ENCODE data around the gene C22orf23. TPM values are rescaled to one million over a fixed set of nuclear protein-coding genes. Genes with fewer than 3 reads are reported as not detected.
A peak's percentile ranks its signal among the peaks of the same experiment; 100 is the strongest.
"Not testable (repeated sequence)": the region's sequence is repeated elsewhere in the genome, so short reads cannot be mapped to it uniquely, and the experiment has no call there.

Gene C22orf23
- total RNA-seq, 2 experiments from 2014 or later, result 0.40 to 0.41 TPM

GRCh38 chr22:37951305-37951704 lies 2.1 kb downstream of the C22orf23 start:
- DNase-seq, result no peak
- no peaks in the 10 kb centered on the region for H3K36me3 Mint-ChIP-seq
- peaks cover 18% of the 10 kb centered on the region for H3K4me1 Mint-ChIP-seq
- peaks cover 16% of the 10 kb centered on the region for H3K27me3 Mint-ChIP-seq
- H3K9me3 Mint-ChIP-seq, result no peaks in the 10 kb centered on the region
- H3K4me3 Mint-ChIP-seq, result no peak overlapping the region
- H3K27ac Mint-ChIP-seq, result no peak overlapping the region

- H3K4me1 Mint-ChIP-seq, DNase-seq, H3K4me3 Mint-ChIP-seq, H3K36me3 Mint-ChIP-seq, H3K27me3 Mint-ChIP-seq, H3K9me3 Mint-ChIP-seq, H3K27ac Mint-ChIP-seq: not testable (repeated sequence)
Measured at GRCh38 chr22:37947142-37947795, 6.1 kb downstream of the C22orf23 start.

- not testable (repeated sequence) for H3K4me1 Mint-ChIP-seq, H3K27ac Mint-ChIP-seq, H3K9me3 Mint-ChIP-seq, H3K36me3 Mint-ChIP-seq, DNase-seq, H3K4me3 Mint-ChIP-seq, H3K27me3 Mint-ChIP-seq
Measured at GRCh38 chr22:37944423-37944822, 9.0 kb downstream of the C22orf23 start.

- DNase-seq, result no peak
- Mint-ChIP-seq H3K27me3 (no peaks in the 10 kb centered on the region), H3K4me1 (no peaks in the 10 kb centered on the region), H3K36me3 (peaks cover 3% of the 10 kb centered on the region), H3K4me3 (no peak overlapping the region), H3K9me3 (no peaks in the 10 kb centered on the region), H3K27ac (no peak overlapping the region)
Measured at GRCh38 chr22:37943825-37944198, 9.6 kb downstream of the C22orf23 start.

GRCh38 chr22:37943136-37943824 lies 10.1 kb downstream of the C22orf23 start:
- H3K36me3 Mint-ChIP-seq, result peaks cover 3% of the 10 kb centered on the region
- no peak overlapping the region for H3K27ac Mint-ChIP-seq

GRCh38 chr22:37942133-37942532 lies 11.3 kb downstream of the C22orf23 start:
- Mint-ChIP-seq H3K4me1 (no peaks in the 10 kb centered on the region), H3K36me3 (peaks cover 3% of the 10 kb centered on the region), H3K4me3 (no peak overlapping the region), H3K9me3 (no peaks in the 10 kb centered on the region), H3K27ac (no peak overlapping the region), H3K27me3 (no peaks in the 10 kb centered on the region)
- DNase-seq, result no peak

More at GRCh38 chr22:37943136-37943824, 10.1 kb downstream of the C22orf23 start:
- DNase-seq, result no peak
- Mint-ChIP-seq H3K9me3 (no peaks in the 10 kb centered on the region), H3K4me3 (no peak overlapping the region), H3K4me1 (no peaks in the 10 kb centered on the region), H3K27me3 (no peaks in the 10 kb centered on the region)

GRCh38 chr22:37940698-37941376 lies 12.6 kb downstream of the C22orf23 start:
- H3K4me1 Mint-ChIP-seq, result no peaks in the 10 kb centered on the region
- no peaks in the 10 kb centered on the region for H3K9me3 Mint-ChIP-seq
- H3K4me3 Mint-ChIP-seq, result no peak overlapping the region
- DNase-seq, result no peak
- H3K27ac Mint-ChIP-seq, result no peak overlapping the region
- H3K27me3 Mint-ChIP-seq, result no peaks in the 10 kb centered on the region
- H3K36me3 Mint-ChIP-seq, result peaks cover 3% of the 10 kb centered on the region

GRCh38 chr22:37933711-37934376 lies 19.6 kb downstream of the C22orf23 start:
- H3K27ac Mint-ChIP-seq, result no peak overlapping the region

GRCh38 chr22:37932821-37933578 lies 20.4 kb downstream of the C22orf23 start:
- H3K27me3 Mint-ChIP-seq, result no peaks in the 10 kb centered on the region
- peaks cover 9% of the 10 kb centered on the region for H3K4me1 Mint-ChIP-seq
- peaks cover 2% of the 10 kb centered on the region for H3K36me3 Mint-ChIP-seq
- H3K9me3 Mint-ChIP-seq, result no peaks in the 10 kb centered on the region
- no peak overlapping the region for H3K4me3 Mint-ChIP-seq
- DNase-seq, result no peak
- H3K27ac Mint-ChIP-seq, result no peak overlapping the region

More at GRCh38 chr22:37933711-37934376, 19.6 kb downstream of the C22orf23 start:
- peak; percentile 90 for DNase-seq
- Mint-ChIP-seq H3K4me1 (peaks cover 9% of the 10 kb centered on the region), H3K36me3 (no peaks in the 10 kb centered on the region), H3K27me3 (no peaks in the 10 kb centered on the region), H3K9me3 (no peaks in the 10 kb centered on the region), H3K4me3 (no peak overlapping the region)

- no peaks in the 10 kb centered on the region for H3K9me3 Mint-ChIP-seq
- H3K36me3 Mint-ChIP-seq, result peaks cover 2% of the 10 kb centered on the region
- no peak overlapping the region for H3K4me3 Mint-ChIP-seq
- no peak for DNase-seq
- H3K27me3 Mint-ChIP-seq, result no peaks in the 10 kb centered on the region
- H3K27ac Mint-ChIP-seq, result no peak overlapping the region
- H3K4me1 Mint-ChIP-seq, result peaks cover 9% of the 10 kb centered on the region
Measured at GRCh38 chr22:37932401-37932800, 21.0 kb downstream of the C22orf23 start.

GRCh38 chr22:37931893-37932389 lies 21.5 kb downstream of the C22orf23 start:
- H3K27me3 Mint-ChIP-seq, result no peaks in the 10 kb centered on the region
- no peak overlapping the region for H3K27ac Mint-ChIP-seq
- no peaks in the 10 kb centered on the region for H3K9me3 Mint-ChIP-seq
- peaks cover 9% of the 10 kb centered on the region for H3K4me1 Mint-ChIP-seq
- no peak for DNase-seq
- peaks cover 2% of the 10 kb centered on the region for H3K36me3 Mint-ChIP-seq
- no peak overlapping the region for H3K4me3 Mint-ChIP-seq

- H3K9me3 Mint-ChIP-seq, result no peaks in the 10 kb centered on the region
- no peaks in the 10 kb centered on the region for H3K27me3 Mint-ChIP-seq
- DNase-seq, result no peak
- peaks cover 2% of the 10 kb centered on the region for H3K36me3 Mint-ChIP-seq
- H3K27ac Mint-ChIP-seq, result no peak overlapping the region
- no peak overlapping the region for H3K4me3 Mint-ChIP-seq
- peaks cover 9% of the 10 kb centered on the region for H3K4me1 Mint-ChIP-seq
Measured at GRCh38 chr22:37930952-37931440, 22.4 kb downstream of the C22orf23 start.

- H3K4me1 Mint-ChIP-seq, result peaks cover 9% of the 10 kb centered on the region
- no peaks in the 10 kb centered on the region for H3K27me3 Mint-ChIP-seq
- H3K27ac Mint-ChIP-seq, result no peak overlapping the region
- peaks cover 2% of the 10 kb centered on the region for H3K36me3 Mint-ChIP-seq
- no peaks in the 10 kb centered on the region for H3K9me3 Mint-ChIP-seq
- H3K4me3 Mint-ChIP-seq, result no peak overlapping the region
- no peak for DNase-seq
Measured at GRCh38 chr22:37930270-37930951, 23.0 kb downstream of the C22orf23 start.

GRCh38 chr22:37929390-37929789 lies 24.0 kb downstream of the C22orf23 start:
- peaks cover 2% of the 10 kb centered on the region for H3K36me3 Mint-ChIP-seq
- H3K4me1 Mint-ChIP-seq, result peaks cover 9% of the 10 kb centered on the region
- no peak overlapping the region for H3K27ac Mint-ChIP-seq
- H3K4me3 Mint-ChIP-seq, result no peak overlapping the region
- DNase-seq, result no peak
- H3K27me3 Mint-ChIP-seq, result no peaks in the 10 kb centered on the region
- no peaks in the 10 kb centered on the region for H3K9me3 Mint-ChIP-seq

Measured in activated naive CD8-positive, alpha-beta T cell treated with anti-CD3 and anti-CD28 coated beads for 36 hours (primary cell).